Body of pancreas (tissue), 4 donors: ENCODE data around the gene CACNA1G.

Experiments
- CTCF ChIP-seq, 7 experiments: fragments of 450-650 bp in 4 of 7; fragments of 200-600 bp in 3 of 7; sonication (generic) in 3 of 7; IDR thresholded peaks; one replicate each; pipeline ENCODE4 v1.5.1; 2016 to 2019; ENCODE audit warnings: antibody characterized with exemption in 7 of 7
- POLR2A ChIP-seq, 3 donors: fragments of 450-650 bp; IDR thresholded peaks; one replicate each; pipeline ENCODE4 v1.6.1; 2016; ENCODE audit warnings: antibody characterized with exemption in 3 of 3, mild to moderate bottlenecking in 2 of 3

GRCh38 chr17:50608700-50609379, 48.3 kb downstream of the CACNA1G start:
- TF ChIP-seq POLR2A (IDR thresholded peaks at IDR 0.05) (no peak), CTCF (IDR thresholded peaks at IDR 0.05) (no peak)
